MM.1S (cell line): Measurements from ENCODE around the gene NDST1.

Source experiments
- EZH2 ChIP-seq: fragments of 300-600 bp; sonication (generic); optimal IDR thresholded peaks from 2 replicates; pipeline ENCODE3; 2017; ENCODE audit warnings: low read depth, mild to moderate bottlenecking, antibody characterized with exemption, low read length, mixed read lengths
- TF ChIP-seq, protein P1 (sequence below): fragments of 300-600 bp; sonication (generic); IDR thresholded peaks from 2 replicates; pipeline ENCODE4 v1.5.1; 2016; ENCODE audit warnings: antibody characterized with exemption, low read length, mixed read lengths

DNA sequence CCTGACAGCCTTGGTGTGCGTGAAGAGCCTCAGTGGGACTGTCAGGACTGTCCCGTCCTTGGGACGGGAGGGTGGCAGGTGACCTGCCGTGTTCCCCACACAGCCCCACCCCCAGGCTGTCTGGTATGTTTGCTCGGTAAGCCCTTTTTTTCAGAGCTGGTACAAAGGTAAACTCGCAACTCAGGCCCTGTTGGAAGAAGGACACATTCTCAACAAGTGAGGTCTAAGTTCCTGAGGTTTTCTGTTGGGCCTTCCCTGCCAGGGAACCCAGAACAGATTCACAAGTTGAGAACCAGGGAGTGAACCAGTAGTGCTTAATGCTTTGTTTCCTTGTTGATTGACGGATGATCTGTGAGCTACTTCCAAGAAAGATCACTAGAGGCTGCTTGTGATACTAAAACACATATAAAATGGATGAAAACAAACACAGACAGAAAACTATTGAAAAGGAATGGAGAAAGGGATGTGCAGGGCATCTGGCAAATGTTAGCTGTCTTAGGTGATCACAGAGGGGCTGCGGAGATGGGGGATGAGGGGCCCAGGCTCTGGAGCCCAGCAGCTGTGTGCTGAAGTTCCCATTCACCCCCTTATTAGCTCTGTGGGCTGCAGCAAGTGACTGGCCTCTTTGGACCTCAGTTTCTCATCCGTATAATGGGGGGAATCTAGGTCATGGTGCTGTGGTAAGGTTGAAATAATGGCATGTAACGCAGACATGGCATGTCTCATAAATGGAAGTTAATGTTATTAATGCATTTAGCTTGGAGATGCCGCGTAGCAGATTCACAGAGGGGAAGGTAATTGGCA lies 2.7 kb downstream of the NDST1 start:
- TF ChIP-seq, protein P1, sequence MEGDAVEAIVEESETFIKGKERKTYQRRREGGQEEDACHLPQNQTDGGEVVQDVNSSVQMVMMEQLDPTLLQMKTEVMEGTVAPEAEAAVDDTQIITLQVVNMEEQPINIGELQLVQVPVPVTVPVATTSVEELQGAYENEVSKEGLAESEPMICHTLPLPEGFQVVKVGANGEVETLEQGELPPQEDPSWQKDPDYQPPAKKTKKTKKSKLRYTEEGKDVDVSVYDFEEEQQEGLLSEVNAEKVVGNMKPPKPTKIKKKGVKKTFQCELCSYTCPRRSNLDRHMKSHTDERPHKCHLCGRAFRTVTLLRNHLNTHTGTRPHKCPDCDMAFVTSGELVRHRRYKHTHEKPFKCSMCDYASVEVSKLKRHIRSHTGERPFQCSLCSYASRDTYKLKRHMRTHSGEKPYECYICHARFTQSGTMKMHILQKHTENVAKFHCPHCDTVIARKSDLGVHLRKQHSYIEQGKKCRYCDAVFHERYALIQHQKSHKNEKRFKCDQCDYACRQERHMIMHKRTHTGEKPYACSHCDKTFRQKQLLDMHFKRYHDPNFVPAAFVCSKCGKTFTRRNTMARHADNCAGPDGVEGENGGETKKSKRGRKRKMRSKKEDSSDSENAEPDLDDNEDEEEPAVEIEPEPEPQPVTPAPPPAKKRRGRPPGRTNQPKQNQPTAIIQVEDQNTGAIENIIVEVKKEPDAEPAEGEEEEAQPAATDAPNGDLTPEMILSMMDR = no peak
- no peak for TF ChIP-seq EZH2
